Tibial nerve (tissue), 4 donors: ENCODE measurements around the gene CORO1C.

Experiments
- CTCF ChIP-seq, 5 experiments: fragments of 200-600 bp in 3 of 5; fragments of 450-650 bp in 2 of 5; sonication (generic) in 3 of 5; IDR thresholded peaks; one replicate each; pipeline ENCODE4 v1.5.1; 2016 to 2019; ENCODE audit warnings: antibody characterized with exemption in 5 of 5, mild to moderate bottlenecking in 3 of 5, moderate library complexity in 2 of 5
- EP300 ChIP-seq, 2 donors: sonication (generic); formaldehyde crosslinking; IDR thresholded peaks; one replicate each; pipeline ENCODE4 v1.6.1; 2017; ENCODE audit warnings: antibody characterized with exemption in 2 of 2, mild to moderate bottlenecking in 1 of 2
- POLR2A ChIP-seq, 2 donors: fragments of 450-650 bp; IDR thresholded peaks; one replicate each; pipeline ENCODE4 v1.6.1; 2017; ENCODE audit warnings: antibody characterized with exemption in 2 of 2, mild to moderate bottlenecking in 2 of 2, moderate library complexity in 2 of 2

GRCh38 chr12:108633081-108633533, 98.2 kb downstream of the CORO1C start:
- TF ChIP-seq CTCF (IDR thresholded peaks at IDR 0.05) (no peak), POLR2A (IDR thresholded peaks at IDR 0.05) (no peak), EP300 (IDR thresholded peaks at IDR 0.05) (no peak)
